ENCODE data around the gene MYO18A.

The MYO18A gene

DNA sequence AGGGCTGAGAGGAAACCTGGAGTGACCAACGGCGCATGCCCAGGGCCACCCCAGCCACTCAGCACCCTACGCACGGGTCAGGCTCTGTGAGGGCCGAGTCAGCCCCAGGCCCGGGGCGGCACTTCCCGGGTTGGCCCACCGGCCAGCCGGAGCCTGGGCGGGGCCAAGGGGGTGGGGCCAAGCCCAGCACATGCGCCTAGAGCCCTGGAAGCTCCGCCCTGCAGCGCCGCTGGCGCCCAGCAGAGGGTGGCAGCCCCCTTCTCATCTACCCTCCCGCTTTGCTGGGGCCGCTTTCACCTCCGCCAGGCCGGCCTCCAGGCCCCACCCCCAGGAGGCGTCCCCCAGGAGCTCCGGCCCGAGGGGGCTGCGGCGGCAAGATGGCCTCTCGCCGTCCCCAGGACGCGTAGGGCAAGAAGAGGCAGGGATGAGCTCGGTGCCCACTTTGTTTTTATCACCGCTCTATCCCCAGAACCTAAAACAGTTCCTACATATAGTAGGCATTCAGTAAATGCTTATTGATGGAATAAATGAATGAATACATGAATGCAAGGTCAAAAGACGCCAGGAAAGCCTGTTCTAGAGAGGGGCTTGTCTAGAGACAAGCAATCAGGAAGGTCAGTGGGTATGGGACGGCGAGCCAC, 31.3 kb downstream of the MYO18A start (continued):
- TF ChIP-seq ZNF621 (tag by site-specific recombination; IDR thresholded peaks at IDR 0.05) (no peak), ZNF600 (tag by site-specific recombination; IDR thresholded peaks at IDR 0.05) (peak; percentile 42; the same call in 1 of the 2 replicates), ZNF768 (tag by site-specific recombination; IDR thresholded peaks at IDR 0.05) (no peak), GLIS2 (tag by site-specific recombination; IDR thresholded peaks at IDR 0.05) (peak; percentile 99), ZNF701 (tag by site-specific recombination; IDR thresholded peaks at IDR 0.05) (no peak), ZNF335 (tag by site-specific recombination; conservative IDR thresholded peaks at IDR 0.05) (peak; percentile 57), ZFP41 (tag by site-specific recombination; IDR thresholded peaks at IDR 0.05; ENCODE audit: borderline replicate concordance) (no peak), ZEB2 (tag by site-specific recombination; IDR thresholded peaks at IDR 0.05) (peak; percentile 49; the same call in 1 of the 2 replicates), ZBTB17 (tag by site-specific recombination; IDR thresholded peaks at IDR 0.05) (peak; percentile 88; the same call in 1 of the 2 replicates), SP7 (tag by site-specific recombination; IDR thresholded peaks at IDR 0.05) (peak; percentile 72), ZNF792 (tag by site-specific recombination; IDR thresholded peaks at IDR 0.05) (peak; percentile 87), GLIS1 (tag by site-specific recombination; IDR thresholded peaks at IDR 0.05) (peak; percentile 94), ZBTB8A (tag by site-specific recombination; IDR thresholded peaks at IDR 0.05) (peak; percentile 86), ZNF561 (tag by site-specific recombination; IDR thresholded peaks at IDR 0.05; ENCODE audit: borderline replicate concordance) (peak; percentile 53; the same call in 1 of the 2 replicates), RBAK (tag by site-specific recombination; IDR thresholded peaks at IDR 0.05) (no peak), KLF16 (tag by site-specific recombination; IDR thresholded peaks at IDR 0.05) (peak; percentile 60; the same call in 1 of the 2 replicates), ZNF302 (tag by site-specific recombination; IDR thresholded peaks at IDR 0.05; ENCODE audit: low read depth) (no peak), ZNF146 (tag by site-specific recombination; IDR thresholded peaks at IDR 0.05) (no peak), ZBTB48 (tag by site-specific recombination; IDR thresholded peaks at IDR 0.05) (peak; percentile 23; the same call in 1 of the 2 replicates), SP3 (tag by site-specific recombination; IDR thresholded peaks at IDR 0.05) (peak; percentile 94), KLF8 (tag by site-specific recombination; IDR thresholded peaks at IDR 0.05) (peak; percentile 80; the same call in 1 of the 2 replicates), ZFP3 (tag by site-specific recombination; IDR thresholded peaks at IDR 0.05; ENCODE audit: low read depth) (no peak), ZNF654 (tag by site-specific recombination; IDR thresholded peaks at IDR 0.05; ENCODE audit: low read depth) (peak; percentile 65), KLF9 (tag by site-specific recombination; IDR thresholded peaks at IDR 0.05; ENCODE audit: low read depth) (peak; percentile 87), ZFHX2 (tag by site-specific recombination; conservative IDR thresholded peaks at IDR 0.05) (0 out of 2 replicates have a peak, but pooled peaks have one; percentile 11), ZNF202 (tag by site-specific recombination; IDR thresholded peaks at IDR 0.05; ENCODE audit: borderline replicate concordance) (no peak), ZIC2 (tag by site-specific recombination; IDR thresholded peaks at IDR 0.05) (peak; percentile 39; the same call in 1 of the 2 replicates), ZBTB20 (tag by site-specific recombination; IDR thresholded peaks at IDR 0.05) (peak; percentile 75; the same call in 1 of the 2 replicates), ZNF664 (tag by site-specific recombination; IDR thresholded peaks at IDR 0.05) (peak; percentile 37; the same call in 1 of the 2 replicates), ZNF544 (tag by site-specific recombination; IDR thresholded peaks at IDR 0.05) (no peak), KLF10 (tag by site-specific recombination; IDR thresholded peaks at IDR 0.05) (peak; percentile 77; the same call in 1 of the 2 replicates), ZNF514 (tag by site-specific recombination; IDR thresholded peaks at IDR 0.05) (no peak)
- TF ChIP-seq, protein P1, sequence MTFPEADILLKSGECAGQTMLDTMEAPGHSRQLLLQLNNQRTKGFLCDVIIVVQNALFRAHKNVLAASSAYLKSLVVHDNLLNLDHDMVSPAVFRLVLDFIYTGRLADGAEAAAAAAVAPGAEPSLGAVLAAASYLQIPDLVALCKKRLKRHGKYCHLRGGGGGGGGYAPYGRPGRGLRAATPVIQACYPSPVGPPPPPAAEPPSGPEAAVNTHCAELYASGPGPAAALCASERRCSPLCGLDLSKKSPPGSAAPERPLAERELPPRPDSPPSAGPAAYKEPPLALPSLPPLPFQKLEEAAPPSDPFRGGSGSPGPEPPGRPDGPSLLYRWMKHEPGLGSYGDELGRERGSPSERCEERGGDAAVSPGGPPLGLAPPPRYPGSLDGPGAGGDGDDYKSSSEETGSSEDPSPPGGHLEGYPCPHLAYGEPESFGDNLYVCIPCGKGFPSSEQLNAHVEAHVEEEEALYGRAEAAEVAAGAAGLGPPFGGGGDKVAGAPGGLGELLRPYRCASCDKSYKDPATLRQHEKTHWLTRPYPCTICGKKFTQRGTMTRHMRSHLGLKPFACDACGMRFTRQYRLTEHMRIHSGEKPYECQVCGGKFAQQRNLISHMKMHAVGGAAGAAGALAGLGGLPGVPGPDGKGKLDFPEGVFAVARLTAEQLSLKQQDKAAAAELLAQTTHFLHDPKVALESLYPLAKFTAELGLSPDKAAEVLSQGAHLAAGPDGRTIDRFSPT (tag by site-specific recombination; IDR thresholded peaks at IDR 0.05): peak; percentile 83
- TF ChIP-seq, protein P2, sequence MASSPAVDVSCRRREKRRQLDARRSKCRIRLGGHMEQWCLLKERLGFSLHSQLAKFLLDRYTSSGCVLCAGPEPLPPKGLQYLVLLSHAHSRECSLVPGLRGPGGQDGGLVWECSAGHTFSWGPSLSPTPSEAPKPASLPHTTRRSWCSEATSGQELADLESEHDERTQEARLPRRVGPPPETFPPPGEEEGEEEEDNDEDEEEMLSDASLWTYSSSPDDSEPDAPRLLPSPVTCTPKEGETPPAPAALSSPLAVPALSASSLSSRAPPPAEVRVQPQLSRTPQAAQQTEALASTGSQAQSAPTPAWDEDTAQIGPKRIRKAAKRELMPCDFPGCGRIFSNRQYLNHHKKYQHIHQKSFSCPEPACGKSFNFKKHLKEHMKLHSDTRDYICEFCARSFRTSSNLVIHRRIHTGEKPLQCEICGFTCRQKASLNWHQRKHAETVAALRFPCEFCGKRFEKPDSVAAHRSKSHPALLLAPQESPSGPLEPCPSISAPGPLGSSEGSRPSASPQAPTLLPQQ (tag by site-specific recombination; IDR thresholded peaks at IDR 0.05): peak; percentile 96
- TF ChIP-seq, protein P3, sequence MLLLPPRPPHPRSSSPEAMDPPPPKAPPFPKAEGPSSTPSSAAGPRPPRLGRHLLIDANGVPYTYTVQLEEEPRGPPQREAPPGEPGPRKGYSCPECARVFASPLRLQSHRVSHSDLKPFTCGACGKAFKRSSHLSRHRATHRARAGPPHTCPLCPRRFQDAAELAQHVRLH (tag by site-specific recombination; IDR thresholded peaks at IDR 0.05): no peak
- TF ChIP-seq, protein P4, sequence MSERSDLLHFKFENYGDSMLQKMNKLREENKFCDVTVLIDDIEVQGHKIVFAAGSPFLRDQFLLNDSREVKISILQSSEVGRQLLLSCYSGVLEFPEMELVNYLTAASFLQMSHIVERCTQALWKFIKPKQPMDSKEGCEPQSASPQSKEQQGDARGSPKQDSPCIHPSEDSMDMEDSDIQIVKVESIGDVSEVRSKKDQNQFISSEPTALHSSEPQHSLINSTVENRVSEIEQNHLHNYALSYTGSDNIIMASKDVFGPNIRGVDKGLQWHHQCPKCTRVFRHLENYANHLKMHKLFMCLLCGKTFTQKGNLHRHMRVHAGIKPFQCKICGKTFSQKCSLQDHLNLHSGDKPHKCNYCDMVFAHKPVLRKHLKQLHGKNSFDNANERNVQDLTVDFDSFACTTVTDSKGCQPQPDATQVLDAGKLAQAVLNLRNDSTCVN (tag by site-specific recombination; optimal IDR thresholded peaks at IDR 0.05): peak; percentile 5

Data from HEK293 (cell line).